SU-DHL-6 (cell line): Measurements from ENCODE around the gene OTUD6A.

Experiments
- EZH2phosphoT487 ChIP-seq: fragments of 200-600 bp; sonication (generic), shearing (Covaris generic); conservative IDR thresholded peaks from 2 replicates; pipeline ENCODE4 v1.6.1; 2018; ENCODE audit warnings: mild to moderate bottlenecking, antibody characterized with exemption, low read length, moderate library complexity, mixed read lengths
- TF ChIP-seq, protein P1 (sequence below): fragments of 200-600 bp; sonication (generic); IDR thresholded peaks from one replicate; pipeline ENCODE4 v1.5.1; 2017; ENCODE audit warnings: antibody characterized with exemption, mild to moderate bottlenecking, low read length, moderate library complexity; ENCODE audit not compliant: insufficient read depth, poor library complexity, severe bottlenecking

DNA sequence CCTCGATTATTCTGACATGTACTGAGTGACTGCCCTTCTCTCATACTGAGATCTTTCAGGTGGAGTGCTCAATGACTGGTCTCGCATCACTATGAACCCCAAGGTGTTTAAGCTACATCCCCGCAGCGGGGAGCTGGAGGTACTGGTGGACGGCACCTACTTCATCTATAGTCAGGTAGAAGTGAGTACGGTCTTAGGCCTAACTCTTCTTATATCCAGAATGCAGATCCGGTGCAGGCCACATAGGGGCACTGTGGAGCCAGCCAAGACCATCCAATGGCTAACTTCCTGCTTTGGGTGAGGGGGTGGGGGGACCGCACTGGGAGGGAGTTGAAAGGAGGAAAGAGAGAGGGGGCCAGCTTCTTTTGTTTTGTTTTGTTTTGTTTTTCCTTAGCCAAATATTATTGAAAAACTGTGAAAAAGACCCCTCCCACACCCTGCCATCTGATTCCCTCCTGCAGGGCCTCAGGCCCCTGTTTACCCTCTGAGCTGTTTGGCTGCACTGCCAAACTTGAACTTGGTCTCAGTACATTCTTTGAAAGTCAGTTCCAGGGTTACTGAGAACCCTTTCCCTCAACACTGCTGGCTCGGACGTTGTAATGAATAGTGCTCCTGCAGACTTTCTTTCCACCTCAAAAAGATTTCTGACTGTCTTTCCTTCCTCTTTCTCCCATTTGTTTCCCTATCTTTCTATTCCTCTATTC lies 28.8 kb upstream of the OTUD6A start:
- TF ChIP-seq, protein P1, sequence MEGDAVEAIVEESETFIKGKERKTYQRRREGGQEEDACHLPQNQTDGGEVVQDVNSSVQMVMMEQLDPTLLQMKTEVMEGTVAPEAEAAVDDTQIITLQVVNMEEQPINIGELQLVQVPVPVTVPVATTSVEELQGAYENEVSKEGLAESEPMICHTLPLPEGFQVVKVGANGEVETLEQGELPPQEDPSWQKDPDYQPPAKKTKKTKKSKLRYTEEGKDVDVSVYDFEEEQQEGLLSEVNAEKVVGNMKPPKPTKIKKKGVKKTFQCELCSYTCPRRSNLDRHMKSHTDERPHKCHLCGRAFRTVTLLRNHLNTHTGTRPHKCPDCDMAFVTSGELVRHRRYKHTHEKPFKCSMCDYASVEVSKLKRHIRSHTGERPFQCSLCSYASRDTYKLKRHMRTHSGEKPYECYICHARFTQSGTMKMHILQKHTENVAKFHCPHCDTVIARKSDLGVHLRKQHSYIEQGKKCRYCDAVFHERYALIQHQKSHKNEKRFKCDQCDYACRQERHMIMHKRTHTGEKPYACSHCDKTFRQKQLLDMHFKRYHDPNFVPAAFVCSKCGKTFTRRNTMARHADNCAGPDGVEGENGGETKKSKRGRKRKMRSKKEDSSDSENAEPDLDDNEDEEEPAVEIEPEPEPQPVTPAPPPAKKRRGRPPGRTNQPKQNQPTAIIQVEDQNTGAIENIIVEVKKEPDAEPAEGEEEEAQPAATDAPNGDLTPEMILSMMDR, result peak; percentile 30
- TF ChIP-seq EZH2phosphoT487, result no peak
